Motor neuron (in vitro differentiated cells): ENCODE results near the gene WDFY2. TPM values are rescaled to one million over a fixed set of nuclear protein-coding genes. Genes with fewer than 3 reads are reported as not detected.

Source experiments
- ATAC-seq, 8 experiments: fragments of 200-7000 bp; cut with Tn5 transposase; replicated peaks in 6 of 8; 2 replicates each; pipeline ENCODE4 v1.8.0; 2021; ENCODE audit warnings: mild to moderate bottlenecking in 8 of 8, moderate library complexity in 8 of 8
- H3K27ac ChIP-seq, 2 donors: fragments of 250-450 bp; sonication (Bioruptor Pico); 2 replicates each; pipeline ENCODE4 v1.9.0; 2021; ENCODE audit warnings: antibody characterized with exemption in 2 of 2, mild to moderate bottlenecking in 2 of 2, moderate library complexity in 1 of 2
- H3K4me1 ChIP-seq, 2 donors: fragments of 250-450 bp; sonication (Bioruptor Pico); replicated peaks in 1 of 2; 2 replicates each; pipeline ENCODE4 v1.6.1; 2021; ENCODE audit warnings: antibody characterized with exemption in 2 of 2, mild to moderate bottlenecking in 2 of 2, moderate library complexity in 1 of 2
- H3K4me3 ChIP-seq, 5 donors: fragments of 250-450 bp; sonication (Bioruptor Pico); 2 replicates each; pipeline ENCODE4 v1.9.0; 2021; ENCODE audit warnings: antibody characterized with exemption in 5 of 5, mild to moderate bottlenecking in 5 of 5, moderate library complexity in 4 of 5
- WGBS, 10 experiments: fragments of 450-650 bp; shearing (Covaris generic); methylation state at CpG; one replicate each; pipeline ENCODE4 v1.0.0; 2022; 5-methylcytosine and 5-hydroxymethylcytosine counted together
- in situ Hi-C, 9 experiments: fragments of 400-800 bp; cut with MboI; loops; one replicate each; pipeline ENCODE4 v1.15.0; 2021; ENCODE audit warnings: low sequenced_read_pairs in 9 of 9, low pct_unique_long_range_greater_than_20kb in 2 of 9; ENCODE audit not compliant: unreplicated experiment in 9 of 9
- total RNA-seq, 8 experiments: library from RNA; unstranded; fragments of 300-600 nt; gene quantifications; 2 replicates each; pipeline versions ENCODE4 v1.2.3 to v1.2.4, GENCODE V29; 2022

Gene WDFY2
- total RNA-seq, 8 experiments from 2014 or later: 7.0 to 20.5 (median 11.7) TPM

GRCh38 chr13:51814825-51815650 lies 230.8 kb downstream of the WDFY2 start:
- peak; percentile 39 to 93 (median 70) for ATAC-seq
- in situ Hi-C loops: loop anchor here in 3 of 9 experiments (25.0 kb wide), 1 partner anchor 322 kb away; the partner anchor contains the start of gene NEK5 (in 3 of the 3)
- H3K27ac ChIP-seq: no peak overlapping the region
- 7 to 100% (median 27%) methylated on average over 1 to 11 of the region's 13 CpGs for WGBS, 10 experiments
- H3K4me1 ChIP-seq: peaks cover 0 to 4% of the 10 kb centered on the region in 2 donors
- no peak overlapping the region for H3K4me3 ChIP-seq

DNA sequence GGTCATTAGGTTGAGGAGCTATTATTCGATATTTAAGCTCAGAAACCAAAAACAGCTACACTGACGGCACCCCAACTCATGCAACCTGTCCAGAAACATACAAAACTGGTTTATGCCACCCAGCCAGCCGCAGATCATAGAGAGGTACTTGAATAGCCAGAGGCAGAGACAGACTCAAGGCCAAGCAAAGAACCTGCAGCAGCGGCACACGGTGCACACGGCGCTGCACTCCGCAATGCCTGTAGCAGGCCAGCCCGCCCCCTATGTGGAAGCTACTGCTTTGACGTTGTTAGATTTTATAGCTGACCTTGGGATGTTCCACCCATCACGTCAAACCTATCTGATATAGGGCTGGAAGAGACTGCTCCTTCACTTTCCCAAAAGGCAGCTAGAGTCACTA lies 231.6 kb downstream of the WDFY2 start:
- Histone ChIP-seq H3K27ac (no peak overlapping the region), H3K4me1 (peaks cover 0 to 4% of the 10 kb centered on the region in 2 donors), H3K4me3 (no peak overlapping the region)
- ATAC-seq: no peak
- in situ Hi-C loops: loop anchor here in 3 of 9 experiments (25.0 kb wide), 1 partner anchor 321 kb away; the partner anchor contains the start of gene NEK5 (in 3 of the 3)
- WGBS, 10 experiments: 50 to 100% (median 80%) methylated on average over 1 to 6 of the region's 11 CpGs; no CpG with 5 or more reads in 3 of the 10 experiments

- 19 to 95% (median 69%) methylated on average over 1 to 11 of the region's 19 CpGs; no CpG with 5 or more reads in 1 of the 10 experiments for WGBS, 10 experiments
- no peak for ATAC-seq
- no peak overlapping the region for H3K27ac ChIP-seq
- in situ Hi-C loops: loop anchor here in 3 of 9 experiments (25.0 kb wide), 1 partner anchor 321 kb away; the partner anchor contains the start of gene NEK5 (in 3 of the 3)
- peaks cover 0 to 4% of the 10 kb centered on the region in 2 donors for H3K4me1 ChIP-seq
- H3K4me3 ChIP-seq: no peak overlapping the region
These were observed 232.5 kb downstream of the WDFY2 start for GRCh38 chr13:51816604-51817249.

Other genes with a start within 250 kb of the WDFY2 start
- under 1 TPM in 5 of 8 experiments, not detected in 3; 0.14 to 0.46 (median 0.21) TPM for gene SERPINE3, start 244.8 kb upstream of the WDFY2 start, total RNA-seq
- 10 to 100 TPM; 25.1 to 76.7 (median 34.2) TPM for gene INTS6, start 131.4 kb upstream of the WDFY2 start, total RNA-seq
- 1 to 10 TPM; 3.5 to 8.9 (median 5.2) TPM for gene DHRS12, start 219.7 kb downstream of the WDFY2 start, total RNA-seq